Stimulated activated CD4-positive, alpha-beta T cell treated with anti-CD3 and anti-CD28 coated beads, TNF-alpha, amount 100 ng/mL, for 24 hours (primary cell): Measurements from ENCODE around the gene MIB1.

ENCODE experiments used
- DNase-seq, 3 experiments: peaks; one replicate each; pipeline ENCODE4 v3.0.0-alpha.2; 2020; ENCODE audit warnings: low read depth in 3 of 3

Gene MIB1

GRCh38 chr18:21815101-21815500 is 74.5 kb downstream of the MIB1 start:
- DNase-seq: no peak

DNA sequence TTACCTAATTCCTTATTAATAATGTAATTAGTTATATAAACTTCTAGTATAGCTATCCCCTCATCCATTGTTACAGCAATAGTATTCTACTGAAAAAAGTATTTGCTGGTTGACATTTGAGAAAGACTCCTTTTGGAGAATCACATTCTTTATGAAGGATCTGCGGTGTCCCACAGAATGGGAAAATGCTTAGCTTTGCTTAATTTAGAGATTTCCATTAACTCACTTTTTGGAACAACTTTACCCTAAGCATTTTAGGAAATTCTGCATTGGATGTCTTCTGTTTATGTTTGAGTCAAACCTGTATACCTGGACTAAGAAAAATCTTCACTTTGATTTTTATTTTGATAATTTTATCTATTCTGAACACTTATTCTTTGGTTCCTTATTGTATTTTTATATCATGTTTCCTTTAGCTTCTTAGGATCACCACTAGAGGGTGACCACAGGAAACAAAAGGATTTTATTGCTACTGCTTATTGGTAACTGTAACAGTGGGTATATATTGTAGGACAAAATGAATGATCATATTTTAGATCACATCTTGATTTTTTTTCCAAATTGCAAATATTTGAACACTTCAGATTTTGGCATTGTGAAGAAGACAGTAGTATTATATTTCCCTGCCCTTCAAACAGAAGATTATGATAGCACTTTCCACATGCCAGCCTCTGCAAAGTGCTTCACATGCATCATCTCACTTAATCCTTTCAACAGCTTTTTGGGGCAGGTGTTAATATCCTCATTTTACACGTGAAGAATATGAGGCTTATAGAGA is 79.6 kb downstream of the MIB1 start:
- no peak for DNase-seq

- DNase-seq: no peak
Measured at GRCh38 chr18:21820811-21821143, 80.2 kb downstream of the MIB1 start.

GRCh38 chr18:21823848-21824247 is 83.3 kb downstream of the MIB1 start:
- no peak for DNase-seq

DNA sequence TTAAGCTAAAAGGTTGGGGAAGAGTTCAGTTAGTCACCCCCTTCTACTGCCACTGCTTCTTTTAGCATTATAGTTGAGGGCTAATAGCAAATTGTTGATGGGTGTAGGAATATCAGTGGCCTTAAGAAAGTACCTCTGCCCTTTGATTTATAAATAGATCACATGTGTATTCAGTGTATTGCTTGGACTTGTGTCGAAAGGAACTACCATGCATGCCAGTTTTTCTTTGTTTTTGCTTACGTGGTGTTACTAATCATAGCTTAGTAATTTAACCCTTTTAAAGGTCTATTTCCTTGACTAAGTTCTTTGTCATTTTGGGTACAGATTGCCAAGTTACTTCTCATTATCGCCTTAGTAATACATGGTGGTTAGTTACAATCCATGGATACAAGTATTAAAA is 85.6 kb downstream of the MIB1 start:
- DNase-seq: no peak

DNA sequence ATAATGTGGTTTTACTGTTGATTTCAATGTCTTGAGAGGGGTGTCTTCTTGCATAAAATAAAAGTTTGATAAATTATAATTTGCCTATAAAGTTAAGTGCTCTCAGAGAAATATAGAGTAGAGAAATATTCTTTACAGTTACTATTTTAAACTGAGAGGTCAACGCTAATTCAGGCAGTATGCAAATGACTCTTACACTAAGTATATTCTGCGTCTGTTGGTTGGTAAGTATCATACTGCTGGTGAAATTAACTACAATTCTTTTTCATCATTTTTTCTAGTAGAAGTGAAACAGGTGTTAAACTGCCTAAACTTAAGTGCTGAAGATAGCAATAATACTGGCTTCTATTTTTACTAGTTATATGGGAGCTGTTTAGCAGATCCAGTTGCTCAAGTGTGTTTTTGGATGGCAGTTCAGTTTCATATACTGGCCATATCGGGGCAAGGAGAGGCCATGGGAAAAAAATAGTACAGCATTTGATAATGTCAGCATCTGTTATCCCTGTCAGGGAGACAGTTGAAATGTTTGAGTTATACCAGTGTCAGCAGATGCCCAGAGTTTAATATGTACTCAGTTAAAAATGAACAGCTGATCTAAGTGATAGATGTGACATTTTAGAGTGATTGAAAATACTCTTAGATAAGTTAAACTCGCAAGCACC is 86.2 kb downstream of the MIB1 start:
- no peak for DNase-seq

DNA sequence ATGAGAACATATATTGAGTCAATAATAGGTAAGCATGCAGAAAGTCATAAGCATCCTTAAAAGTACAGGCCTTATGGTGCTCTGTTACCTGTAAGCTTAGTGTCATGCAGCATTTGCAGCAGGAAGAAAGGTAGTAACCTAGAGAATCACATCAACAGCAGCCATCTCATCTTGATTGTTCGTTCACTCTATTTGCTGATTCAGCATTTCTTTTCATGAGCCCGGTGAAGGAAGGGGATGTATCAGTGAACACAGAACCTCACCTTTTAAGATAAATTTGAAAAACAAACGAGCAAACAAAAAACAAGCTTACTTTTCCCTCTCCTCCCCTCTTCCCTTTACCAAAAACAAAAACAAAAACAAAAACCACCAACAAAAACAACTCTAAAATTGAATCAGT is 89.9 kb downstream of the MIB1 start:
- no peak for DNase-seq

GRCh38 chr18:21831413-21831831 is 90.8 kb downstream of the MIB1 start:
- DNase-seq: no peak

- no peak for DNase-seq
Measured at GRCh38 chr18:21833604-21834298, 93.2 kb downstream of the MIB1 start.

GRCh38 chr18:21834299-21834660 is 93.7 kb downstream of the MIB1 start:
- no peak for DNase-seq

DNA sequence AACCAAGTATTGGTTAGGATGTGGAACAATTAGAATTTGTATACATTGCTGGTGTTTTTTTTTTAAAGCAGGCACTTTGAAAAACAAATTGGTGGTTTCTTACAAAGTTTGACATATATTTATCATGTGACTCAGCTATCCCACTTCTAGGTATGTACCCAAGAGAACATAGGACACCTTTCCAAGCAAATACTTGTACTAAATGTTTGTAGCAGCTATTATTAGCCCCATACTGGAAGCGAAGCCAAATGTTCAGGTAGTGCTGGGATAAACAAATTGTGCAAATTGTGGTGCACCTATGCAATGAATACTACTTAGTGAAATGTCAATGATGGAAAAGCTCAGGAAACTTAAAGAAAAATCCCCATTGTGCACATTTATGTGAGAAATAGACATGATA is 101.0 kb downstream of the MIB1 start:
- no peak for DNase-seq

DNA sequence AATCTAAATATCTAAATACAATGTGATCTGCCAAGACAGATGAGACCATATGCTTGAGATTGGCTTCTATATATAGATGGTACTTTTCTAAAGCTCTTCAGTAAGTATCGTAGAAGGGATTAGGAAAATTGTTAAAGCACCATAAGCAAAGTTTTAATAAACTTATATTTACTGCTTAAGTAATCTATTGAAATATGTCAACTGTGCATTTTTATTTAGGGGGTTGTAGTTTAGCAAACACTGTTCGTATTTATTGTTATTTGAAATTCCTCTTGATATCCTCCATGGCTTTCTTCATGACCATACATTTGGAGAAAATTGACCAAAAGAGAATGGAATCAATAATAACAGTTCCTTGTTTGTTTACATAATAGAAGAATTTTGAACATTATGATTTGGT is 102.7 kb downstream of the MIB1 start:
- no peak for DNase-seq

DNA sequence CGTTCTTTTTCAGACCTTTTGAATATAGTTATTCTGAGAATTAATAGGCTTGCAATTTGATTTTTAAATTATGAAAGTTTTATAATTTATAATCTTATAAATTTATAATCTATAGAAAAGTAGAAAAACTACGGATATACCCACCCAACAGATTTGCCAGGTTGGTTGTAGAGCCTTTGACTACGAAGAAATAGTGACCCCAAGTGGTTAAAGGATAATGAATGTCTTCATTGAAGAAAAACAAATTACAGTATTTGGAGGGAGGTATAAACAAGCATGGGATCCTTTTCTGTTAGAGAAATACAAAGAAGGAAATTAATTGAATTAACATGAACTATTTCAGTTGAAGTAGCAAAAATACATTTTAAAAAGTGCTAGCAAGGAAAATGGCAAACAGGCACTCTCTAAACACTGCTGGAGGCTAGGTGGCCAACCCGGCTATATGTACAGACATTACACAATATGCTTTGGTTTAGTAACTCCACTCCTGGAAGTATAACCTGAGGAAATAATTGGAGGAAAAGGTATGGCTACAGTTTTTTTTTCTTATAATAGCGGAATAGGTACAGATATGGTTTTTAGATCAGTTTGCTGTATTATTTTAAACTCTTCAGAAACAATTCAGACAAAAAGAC is 110.9 kb downstream of the MIB1 start:
- DNase-seq: no peak

DNA sequence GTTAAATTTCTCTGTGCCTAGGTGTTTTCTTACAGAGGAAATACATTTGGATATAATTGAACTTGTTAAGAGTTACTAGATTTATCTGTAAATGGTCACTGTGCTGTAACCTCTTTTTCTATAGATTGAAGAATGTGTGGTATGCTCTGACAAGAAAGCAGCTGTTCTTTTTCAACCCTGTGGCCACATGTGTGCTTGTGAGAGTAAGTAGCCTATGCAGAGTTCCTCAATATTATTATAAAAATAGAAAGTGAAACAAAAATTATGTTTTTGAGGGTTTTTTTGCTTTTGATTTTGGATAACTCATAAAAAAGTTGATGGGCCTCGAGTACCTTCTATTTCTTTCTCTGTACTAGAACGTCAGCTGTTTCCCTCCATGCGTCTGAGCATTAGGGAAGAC is 112.4 kb downstream of the MIB1 start:
- DNase-seq: no peak

- no peak for DNase-seq
Measured at GRCh38 chr18:21853775-21854552, 113.4 kb downstream of the MIB1 start.

- no peak for DNase-seq
Measured at GRCh38 chr18:21855432-21855831, 114.8 kb downstream of the MIB1 start.

- no peak for DNase-seq
Measured at GRCh38 chr18:21857871-21858270, 117.3 kb downstream of the MIB1 start.

- DNase-seq: no peak
Measured at GRCh38 chr18:21858544-21858943, 118.0 kb downstream of the MIB1 start.

DNA sequence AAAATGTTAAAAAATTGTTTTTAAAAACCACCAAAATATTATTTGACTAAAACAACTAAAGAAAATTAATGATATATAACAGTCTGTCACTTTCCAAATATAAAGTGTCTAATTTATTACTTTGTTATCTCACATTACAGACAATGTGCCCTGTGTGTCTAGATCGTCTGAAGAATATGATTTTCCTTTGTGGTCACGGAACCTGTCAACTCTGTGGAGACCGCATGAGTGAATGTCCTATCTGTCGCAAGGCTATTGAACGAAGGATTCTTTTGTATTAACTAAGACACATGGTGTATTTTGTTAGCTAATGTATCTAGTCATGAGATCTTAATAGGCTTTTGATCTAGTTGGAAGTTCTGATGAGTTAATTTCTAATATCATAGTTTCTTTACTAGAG is 123.8 kb downstream of the MIB1 start:
- DNase-seq: no peak

DNA sequence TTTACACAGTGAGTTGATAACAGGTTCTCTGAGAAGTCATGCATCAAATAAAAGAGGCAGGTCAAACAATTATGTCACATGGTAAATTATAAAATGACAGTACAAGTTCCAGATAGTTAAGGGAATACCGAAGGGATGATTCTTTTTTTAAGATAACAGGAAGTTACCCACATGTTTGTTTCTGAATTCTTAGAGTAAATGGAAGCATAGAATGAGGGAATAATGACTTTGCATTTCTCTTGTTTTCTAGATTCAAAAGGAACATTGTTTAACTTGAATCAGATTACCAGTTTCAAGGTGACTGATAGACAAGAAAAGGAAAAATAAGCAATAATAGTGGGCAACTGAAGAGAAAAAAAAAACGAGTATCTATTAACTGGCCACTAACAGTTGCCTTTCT is 124.5 kb downstream of the MIB1 start:
- DNase-seq: no peak

- no peak for DNase-seq
Measured at GRCh38 chr18:21868770-21869169, 128.2 kb downstream of the MIB1 start.

- no peak for DNase-seq
Measured at GRCh38 chr18:21889570-21889969, 149.0 kb downstream of the MIB1 start.
